Heart right ventricle (tissue), 16 donors: ENCODE data around the gene MT1F. TPM values are rescaled to one million over a fixed set of nuclear protein-coding genes. Genes with fewer than 3 reads are reported as not detected.
"Not testable (repeated sequence)": the region's sequence is repeated elsewhere in the genome, so short reads cannot be mapped to it uniquely, and the experiment has no call there.

Experiments
- ATAC-seq, 8 donors: fragments of 200-7000 bp; cut with Tn5 transposase; one replicate each; pipeline ENCODE4 v1.9.1; 2020; ENCODE audit warnings: mild to moderate bottlenecking in 8 of 8, moderate library complexity in 8 of 8, moderate number of reproducible peaks in 1 of 8
- DNase-seq, 2 donors: peaks; one replicate each; pipeline ENCODE4 v3.0.0-alpha.2; 2020
- H3K27ac ChIP-seq, 10 donors: fragments of 200-600 bp; sonication (generic) in 2 of 10; one replicate each; pipeline versions ENCODE4 v1.5.0 to v1.8.0; 2020 to 2022; ENCODE audit warnings: mild to moderate bottlenecking in 3 of 10
- H3K27me3 ChIP-seq, 7 donors: fragments of 200-600 bp; one replicate each; pipeline ENCODE4 v1.8.0; 2021 to 2022; ENCODE audit warnings: mild to moderate bottlenecking in 2 of 7
- H3K36me3 ChIP-seq, 9 donors: fragments of 200-600 bp; sonication (generic) in 1 of 9; one replicate each; pipeline versions ENCODE4 v1.5.0 to v1.8.0; 2020 to 2022; ENCODE audit warnings: mild to moderate bottlenecking in 2 of 9
- H3K4me1 ChIP-seq, 9 donors: fragments of 200-600 bp; sonication (generic) in 1 of 9; one replicate each; pipeline versions ENCODE4 v1.5.0 to v1.8.0; 2020 to 2022; ENCODE audit warnings: mild to moderate bottlenecking in 4 of 9
- H3K4me3 ChIP-seq, 10 donors: fragments of 200-600 bp; sonication (generic) in 2 of 10; one replicate each; pipeline versions ENCODE4 v1.5.0 to v1.8.0; 2020 to 2022; ENCODE audit warnings: mild to moderate bottlenecking in 7 of 10, moderate library complexity in 2 of 10
- H3K9me3 ChIP-seq, 11 donors: fragments of 200-600 bp in 10 of 11; sonication (generic) in 2 of 11; one replicate each; pipeline versions ENCODE4 v1.5.0 to v1.8.0; 2013 to 2022; ENCODE audit warnings: mild to moderate bottlenecking in 2 of 11, control low read depth in 1 of 11, moderate library complexity in 1 of 11
- CTCF ChIP-seq, 9 donors: fragments of 200-600 bp; sonication (generic) in 2 of 9; IDR thresholded peaks; one replicate each; pipeline versions ENCODE4 v1.5.0 to v1.8.0; 2021 to 2022; ENCODE audit warnings: antibody characterized with exemption in 9 of 9, mild to moderate bottlenecking in 5 of 9, moderate library complexity in 1 of 9
- WGBS, 2 donors: extraction: QIAGEN DNeasy Blood & Tissue Kit; methylation state at CpG; one replicate each; pipeline ENCODE4 v1.1.7; 2013; ENCODE audit warnings: inconsistent platforms in 1 of 2; 5-methylcytosine and 5-hydroxymethylcytosine counted together
- intact Hi-C, 10 donors: fragments of 100-400 bp; cut with DNase I; formaldehyde crosslinking; loops; one replicate each; pipeline versions ENCODE4 v1.11.1 to v1.14.2; 2022
- polyA plus RNA-seq, 2 donors: library from polyadenylated mRNA; stranded (reverse); fragments of 200-250 nt; gene quantifications; one replicate each; pipeline ENCODE4 v1.2.3, GENCODE V29; 2013
- total RNA-seq, 10 donors: library from RNA; stranded (reverse); fragmentation: NEBNext Ultra II Directional in 3 of 10; extraction: Animal tissue kit (Norgen Biotek cat#: 25700) in 3 of 10; gene quantifications; one replicate each; pipeline versions ENCODE4 v1.2.1 to v1.2.4, GENCODE V29; 2021 to 2023
- donor health status: Arrhythmogenic right ventricular cardiomyopathy.
- donor health status: ischemic (EF 13 %, LVEDD 7.1; RV severe dilation, severe dysfunction).
- donor health status: healthy with polysubstance abuse.
- donor health status: DM: no; HTN: yes; CAD: no.
- donor health status: DM: no; HTN: no; CAD: no.
- donor health status: ischemic (EF 25% LVEDD 6.9; RV normal size, moderate dysfunction).
- donor health status: ischemic (EF 25% LVEDD 5.7; RV mildly dilated, moderate dysfunction).
- donor health status: healthy.
- donor health status: DM: yes; HTN: yes; CAD: no.
- donor health status: Ischemic cardiomyopathy.
- donor health status: ischemic (EF 35%, LVEDD 5.7; RV mildly dilated, moderate dysfunction).
- donor health status: nonischemic (EF 11% LVEDD 7.7; RV severe dilation, severe dysfunction).
- donor health status: DM: yes; HTN: yes; CAD: no.
- donor health status: PGD.
- donor health status: ischemic (EF 29% LVEDD 5.4; RV normal size, mild dysfunction).
- donor health status: nonischemic (EF 23%, LVEDD 6.1; RV moderate dilation, normal function).

MT1F gene
- total and polyA plus RNA-seq, 12 donors = 0.98 to 7.7 (median 2.4) TPM

- H3K4me1 ChIP-seq = peaks cover 0 to 23% (median 16%) of the 10 kb centered on the region in 9 donors
- no peak for TF ChIP-seq CTCF (IDR thresholded peaks at IDR 0.05)
- peaks cover 6 to 98% (median 74%) of the 10 kb centered on the region in 7 donors for H3K27me3 ChIP-seq
- no peak overlapping the region for H3K27ac ChIP-seq
- no peaks in the 10 kb centered on the region for H3K9me3 ChIP-seq
- 15 to 20% methylated on average over 19 of the region's 19 CpGs for WGBS, 2 donors
- ATAC-seq (no peak), DNase-seq (no peak)
- peak overlapping the region in 1 of 10 donors; percentile 12 for H3K4me3 ChIP-seq
- intact Hi-C loops = no loop called here
- no peaks in the 10 kb centered on the region for H3K36me3 ChIP-seq
Observed at GRCh38 chr16:56669840-56670619, 12.3 kb downstream of the MT1F start.

GRCh38 chr16:56670620-56670934, 12.8 kb downstream of the MT1F start:
- TF ChIP-seq CTCF (IDR thresholded peaks at IDR 0.05) = no peak
- no peak overlapping the region for H3K27ac ChIP-seq
- intact Hi-C loops = no loop called here
- H3K27me3 ChIP-seq = peaks cover 6 to 98% (median 74%) of the 10 kb centered on the region in 7 donors
- no peaks in the 10 kb centered on the region for H3K9me3 ChIP-seq
- ATAC-seq = no peak
- 36 to 55% methylated on average over 2 of the region's 2 CpGs for WGBS, 2 donors
- H3K36me3 ChIP-seq = no peaks in the 10 kb centered on the region
- DNase-seq = no peak
- H3K4me3 ChIP-seq = no peak overlapping the region
- peaks cover 0 to 24% (median 16%) of the 10 kb centered on the region in 9 donors for H3K4me1 ChIP-seq

GRCh38 chr16:56671691-56672090, 13.9 kb downstream of the MT1F start:
- peaks cover 6 to 98% (median 73%) of the 10 kb centered on the region in 7 donors for H3K27me3 ChIP-seq
- peaks cover 0 to 32% (median 16%) of the 10 kb centered on the region in 9 donors for H3K4me1 ChIP-seq
- ATAC-seq, H3K9me3 ChIP-seq, H3K4me3 ChIP-seq, H3K36me3 ChIP-seq, H3K27ac ChIP-seq, DNase-seq: not testable (repeated sequence)
- intact Hi-C loops = loop anchor here in 1 of 10 donors (2.0 kb wide), 1 partner anchor 31 kb away; no protein-coding TSS in a partner anchor
- WGBS, 2 donors = 60 to 74% methylated on average over 2 of the region's 2 CpGs

- H3K4me1 ChIP-seq = peaks cover 0 to 32% (median 16%) of the 10 kb centered on the region in 9 donors
- H3K27me3 ChIP-seq = peaks cover 6 to 97% (median 69%) of the 10 kb centered on the region in 7 donors
- not testable (repeated sequence) for H3K36me3 ChIP-seq, H3K9me3 ChIP-seq, H3K27ac ChIP-seq, DNase-seq, ATAC-seq, H3K4me3 ChIP-seq
- intact Hi-C loops = loop anchor here in 1 of 10 donors (2.0 kb wide), 1 partner anchor 31 kb away; no protein-coding TSS in a partner anchor
- WGBS, 2 donors = 72 to 94% methylated on average over 3 of the region's 3 CpGs
Observed at GRCh38 chr16:56672171-56672570, 14.4 kb downstream of the MT1F start.

GRCh38 chr16:56672761-56673536, 15.2 kb downstream of the MT1F start:
- DNase-seq (no peak), ATAC-seq (no peak)
- Histone ChIP-seq H3K9me3 (no peaks in the 10 kb centered on the region), H3K36me3 (no peaks in the 10 kb centered on the region), H3K27ac (no peak overlapping the region), H3K27me3 (peaks cover 6 to 89% (median 62%) of the 10 kb centered on the region in 7 donors), H3K4me1 (peaks cover 0 to 25% (median 14%) of the 10 kb centered on the region in 9 donors), H3K4me3 (no peak overlapping the region)
- intact Hi-C loops = loop anchor here in 1 of 10 donors (2.0 kb wide), 1 partner anchor 30 kb away; no protein-coding TSS in a partner anchor
- 88 to 91% methylated on average over 11 of the region's 11 CpGs for WGBS, 2 donors
- TF ChIP-seq CTCF (IDR thresholded peaks at IDR 0.05) = no peak
